ENCODE results near the gene SCTR. TPM values are rescaled to one million over a fixed set of nuclear protein-coding genes. Genes with fewer than 3 reads are reported as not detected.

The SCTR gene
- total and polyA plus RNA-seq, 7 experiments from 2014 or later: not detected

GRCh38 chr2:119486886-119487285, 37.4 kb downstream of the SCTR start:
- DNase-seq: no peak
- ChIA-PET CTCF (no interaction called here), POLR2A (no interaction called here)
- Mint-ChIP-seq H3K36me3 (no peaks in the 10 kb centered on the region), H3K4me3 (no peak overlapping the region), H3K27ac (no peak overlapping the region), H3K27me3 (peaks cover 0 to 46% (median 6%) of the 10 kb centered on the region in 5 donors), H3K4me1 (no peaks in the 10 kb centered on the region), H3K9me3 (peaks cover 0 to 3% (median 0%) of the 10 kb centered on the region in 11 donors)
- H3K27ac ChIP-seq (ENCODE audit: low read depth, low read length): no peak overlapping the region
- H3K4me3 ChIP-seq (ENCODE audit: low read length): no peak overlapping the region
- no peak for ATAC-seq
- H3K4me1 ChIP-seq (ENCODE audit: control insufficient read depth in 2 of 2, insufficient read depth in 2 of 2, low read length in 2 of 2): no peaks in the 10 kb centered on the region
- H3K27me3 ChIP-seq (ENCODE audit: control insufficient read depth in 2 of 2, insufficient read depth in 2 of 2, low read length in 2 of 2): no peaks in the 10 kb centered on the region
- intact Hi-C loops (cut with micrococcal nuclease): no loop called here
- no peaks in the 10 kb centered on the region for H3K36me3 ChIP-seq (ENCODE audit: control insufficient read depth in 2 of 3, insufficient read depth in 3 of 3, low read length in 3 of 3)
- H3K9me3 ChIP-seq (ENCODE audit: control insufficient read depth in 2 of 3, low read length in 3 of 3): no peaks in the 10 kb centered on the region

GRCh38 chr2:119486196-119486827, 38.0 kb downstream of the SCTR start:
- Mint-ChIP-seq H3K27me3 (peaks cover 0 to 51% (median 6%) of the 10 kb centered on the region in 5 donors), H3K9me3 (peaks cover 0 to 3% (median 0%) of the 10 kb centered on the region in 11 donors), H3K4me1 (no peaks in the 10 kb centered on the region), H3K36me3 (no peaks in the 10 kb centered on the region), H3K4me3 (no peak overlapping the region), H3K27ac (no peak overlapping the region)
- intact Hi-C loops (cut with micrococcal nuclease): no loop called here
- Histone ChIP-seq H3K9me3 (ENCODE audit: control insufficient read depth in 2 of 3, low read length in 3 of 3) (no peaks in the 10 kb centered on the region), H3K27ac (ENCODE audit: low read depth, low read length) (no peak overlapping the region), H3K4me1 (ENCODE audit: control insufficient read depth in 2 of 2, insufficient read depth in 2 of 2, low read length in 2 of 2) (no peaks in the 10 kb centered on the region), H3K27me3 (ENCODE audit: control insufficient read depth in 2 of 2, insufficient read depth in 2 of 2, low read length in 2 of 2) (no peaks in the 10 kb centered on the region), H3K36me3 (ENCODE audit: control insufficient read depth in 2 of 3, insufficient read depth in 3 of 3, low read length in 3 of 3) (no peaks in the 10 kb centered on the region), H3K4me3 (ENCODE audit: low read length) (no peak overlapping the region)
- ATAC-seq (no peak), DNase-seq (no peak)
- ChIA-PET POLR2A (no interaction called here), CTCF (interaction anchor here (1.2 kb wide), 1 partner anchor 10 kb away, joined by 6 read pairs; no protein-coding TSS in a partner anchor)

- DNase-seq (no peak), ATAC-seq (no peak)
- no peak overlapping the region for H3K27ac ChIP-seq (ENCODE audit: low read depth, low read length)
- H3K27me3 ChIP-seq (ENCODE audit: control insufficient read depth in 2 of 2, insufficient read depth in 2 of 2, low read length in 2 of 2): no peaks in the 10 kb centered on the region
- no peak overlapping the region for H3K4me3 ChIP-seq (ENCODE audit: low read length)
- H3K4me1 ChIP-seq (ENCODE audit: control insufficient read depth in 2 of 2, insufficient read depth in 2 of 2, low read length in 2 of 2): no peaks in the 10 kb centered on the region
- Mint-ChIP-seq H3K27ac (no peak overlapping the region), H3K9me3 (peaks cover 0 to 3% (median 0%) of the 10 kb centered on the region in 11 donors), H3K4me3 (no peak overlapping the region), H3K36me3 (no peaks in the 10 kb centered on the region), H3K27me3 (peaks cover 0 to 48% (median 6%) of the 10 kb centered on the region in 5 donors), H3K4me1 (no peaks in the 10 kb centered on the region)
- POLR2A ChIA-PET: no interaction called here
- no peaks in the 10 kb centered on the region for H3K9me3 ChIP-seq (ENCODE audit: control insufficient read depth in 2 of 3, low read length in 3 of 3)
- intact Hi-C loops (cut with micrococcal nuclease): no loop called here
- H3K36me3 ChIP-seq (ENCODE audit: control insufficient read depth in 2 of 3, insufficient read depth in 3 of 3, low read length in 3 of 3): no peaks in the 10 kb centered on the region
- CTCF ChIA-PET: interaction anchor here (1.2 kb wide), 1 partner anchor 9 kb away, joined by 6 read pairs; no protein-coding TSS in a partner anchor
Measured at GRCh38 chr2:119485336-119486110, 38.8 kb downstream of the SCTR start.

GRCh38 chr2:119484834-119485233, 39.4 kb downstream of the SCTR start:
- H3K27ac ChIP-seq (ENCODE audit: low read depth, low read length): no peak overlapping the region
- H3K36me3 Mint-ChIP-seq: no peaks in the 10 kb centered on the region
- peaks cover 0 to 3% (median 0%) of the 10 kb centered on the region in 11 donors for H3K9me3 Mint-ChIP-seq
- ChIA-PET CTCF (no interaction called here), POLR2A (no interaction called here)
- no peaks in the 10 kb centered on the region for H3K4me1 ChIP-seq (ENCODE audit: control insufficient read depth in 2 of 2, insufficient read depth in 2 of 2, low read length in 2 of 2)
- no peaks in the 10 kb centered on the region for H3K9me3 ChIP-seq (ENCODE audit: control insufficient read depth in 2 of 3, low read length in 3 of 3)
- H3K27me3 ChIP-seq (ENCODE audit: control insufficient read depth in 2 of 2, insufficient read depth in 2 of 2, low read length in 2 of 2): no peaks in the 10 kb centered on the region
- no peak overlapping the region for H3K27ac Mint-ChIP-seq
- intact Hi-C loops (cut with micrococcal nuclease): no loop called here
- DNase-seq (no peak), ATAC-seq (no peak)
- no peak overlapping the region for H3K4me3 Mint-ChIP-seq
- no peak overlapping the region for H3K4me3 ChIP-seq (ENCODE audit: low read length)
- no peaks in the 10 kb centered on the region for H3K4me1 Mint-ChIP-seq
- no peaks in the 10 kb centered on the region for H3K36me3 ChIP-seq (ENCODE audit: control insufficient read depth in 2 of 3, insufficient read depth in 3 of 3, low read length in 3 of 3)
- H3K27me3 Mint-ChIP-seq: peaks cover 0 to 43% (median 6%) of the 10 kb centered on the region in 5 donors

- POLR2A ChIA-PET: no interaction called here
- Histone ChIP-seq H3K9me3 (ENCODE audit: control insufficient read depth in 2 of 3, low read length in 3 of 3) (no peaks in the 10 kb centered on the region), H3K4me1 (ENCODE audit: control insufficient read depth in 2 of 2, insufficient read depth in 2 of 2, low read length in 2 of 2) (no peaks in the 10 kb centered on the region), H3K4me3 (ENCODE audit: low read length) (no peak overlapping the region), H3K27ac (ENCODE audit: low read depth, low read length) (no peak overlapping the region), H3K36me3 (ENCODE audit: control insufficient read depth in 2 of 3, insufficient read depth in 3 of 3, low read length in 3 of 3) (no peaks in the 10 kb centered on the region), H3K27me3 (ENCODE audit: control insufficient read depth in 2 of 2, insufficient read depth in 2 of 2, low read length in 2 of 2) (no peaks in the 10 kb centered on the region)
- CTCF ChIA-PET: no interaction called here
- Mint-ChIP-seq H3K9me3 (peaks cover 0 to 3% (median 0%) of the 10 kb centered on the region in 11 donors), H3K4me3 (no peak overlapping the region), H3K27ac (no peak overlapping the region), H3K4me1 (no peaks in the 10 kb centered on the region), H3K36me3 (no peaks in the 10 kb centered on the region), H3K27me3 (peaks cover 0 to 43% (median 5%) of the 10 kb centered on the region in 5 donors)
- DNase-seq (no peak), ATAC-seq (no peak)
- intact Hi-C loops (cut with micrococcal nuclease): no loop called here
Measured at GRCh38 chr2:119483896-119484718, 40.2 kb downstream of the SCTR start.

DNA sequence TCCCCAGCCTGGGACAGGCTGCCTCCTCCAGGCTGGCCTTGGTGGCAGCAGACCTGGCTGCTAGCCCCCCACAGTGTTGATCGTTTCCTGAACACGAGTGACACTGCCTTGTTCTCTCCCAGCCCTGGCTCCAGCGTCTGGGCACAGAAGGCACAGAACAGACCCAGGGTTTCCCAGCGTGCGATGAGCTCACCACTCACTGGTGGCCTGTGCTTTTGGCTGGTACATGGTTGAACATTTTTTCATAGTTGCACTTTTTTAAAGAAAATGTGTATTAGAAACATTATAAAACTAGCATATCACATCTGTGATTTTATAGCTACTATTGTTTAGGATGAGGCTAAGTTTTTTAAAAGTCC, 40.9 kb downstream of the SCTR start:
- ATAC-seq: no peak
- Mint-ChIP-seq H3K4me1 (no peaks in the 10 kb centered on the region), H3K4me3 (no peak overlapping the region), H3K27me3 (peaks cover 0 to 41% (median 5%) of the 10 kb centered on the region in 5 donors), H3K27ac (no peak overlapping the region), H3K9me3 (peaks cover 0 to 3% (median 0%) of the 10 kb centered on the region in 11 donors), H3K36me3 (no peaks in the 10 kb centered on the region)
- no peak for DNase-seq
- Histone ChIP-seq H3K27ac (ENCODE audit: low read depth, low read length) (no peak overlapping the region), H3K4me3 (ENCODE audit: low read length) (no peak overlapping the region), H3K27me3 (ENCODE audit: control insufficient read depth in 2 of 2, insufficient read depth in 2 of 2, low read length in 2 of 2) (no peaks in the 10 kb centered on the region), H3K4me1 (ENCODE audit: control insufficient read depth in 2 of 2, insufficient read depth in 2 of 2, low read length in 2 of 2) (no peaks in the 10 kb centered on the region), H3K9me3 (ENCODE audit: control insufficient read depth in 2 of 3, low read length in 3 of 3) (no peaks in the 10 kb centered on the region), H3K36me3 (ENCODE audit: control insufficient read depth in 2 of 3, insufficient read depth in 3 of 3, low read length in 3 of 3) (no peaks in the 10 kb centered on the region)
- ChIA-PET CTCF (no interaction called here), POLR2A (interaction anchor here (0.5 kb wide), 1 partner anchor 41 kb away, joined by 4 read pairs; no protein-coding TSS in a partner anchor)
- intact Hi-C loops (cut with micrococcal nuclease): no loop called here

Measured in naive thymus-derived CD4-positive, alpha-beta T cell (primary cell).